NCI-H1694 (cell line): ENCODE results near the gene SETD2.
"Not testable (repeated sequence)": the region's sequence is repeated elsewhere in the genome, so short reads cannot be mapped to it uniquely, and the experiment has no call there.

Source experiments
- DNase-seq: peaks from one replicate; lab custom pipeline; 2025; lab: John Stamatoyannopoulos, UW

Gene SETD2

GRCh38 chr3:47152578-47152977, 11.3 kb downstream of the SETD2 start:
- no peak for DNase-seq

- no peak for DNase-seq
These were observed 12.1 kb downstream of the SETD2 start for GRCh38 chr3:47151836-47152235.

- no peak for DNase-seq
These were observed 14.5 kb downstream of the SETD2 start for GRCh38 chr3:47149339-47149933.

GRCh38 chr3:47145272-47145671, 18.6 kb downstream of the SETD2 start:
- DNase-seq = no peak

GRCh38 chr3:47143068-47143467, 20.8 kb downstream of the SETD2 start:
- no peak for DNase-seq

- not testable (repeated sequence) for DNase-seq
These were observed 21.4 kb downstream of the SETD2 start for GRCh38 chr3:47142536-47142935.

- DNase-seq = not testable (repeated sequence)
These were observed 22.9 kb downstream of the SETD2 start for GRCh38 chr3:47140973-47141461.

GRCh38 chr3:47140553-47140952, 23.4 kb downstream of the SETD2 start:
- DNase-seq = not testable (repeated sequence)

- no peak for DNase-seq
These were observed 29.6 kb downstream of the SETD2 start for GRCh38 chr3:47134311-47134710.

GRCh38 chr3:47133641-47134040, 30.3 kb downstream of the SETD2 start:
- no peak for DNase-seq

GRCh38 chr3:47130557-47130956, 33.4 kb downstream of the SETD2 start:
- no peak for DNase-seq

GRCh38 chr3:47128137-47128536, 35.8 kb downstream of the SETD2 start:
- no peak for DNase-seq

GRCh38 chr3:47123857-47124256, 40.1 kb downstream of the SETD2 start:
- DNase-seq = no peak

GRCh38 chr3:47121409-47121808, 42.5 kb downstream of the SETD2 start:
- no peak for DNase-seq

GRCh38 chr3:47120138-47120537, 43.8 kb downstream of the SETD2 start:
- DNase-seq = no peak

GRCh38 chr3:47119387-47119786, 44.5 kb downstream of the SETD2 start:
- DNase-seq = not testable (repeated sequence)

- no peak for DNase-seq
These were observed 46.0 kb downstream of the SETD2 start for GRCh38 chr3:47117807-47118364.

- not testable (repeated sequence) for DNase-seq
These were observed 48.4 kb downstream of the SETD2 start for GRCh38 chr3:47115524-47115923.

- DNase-seq = no peak
These were observed 50.1 kb downstream of the SETD2 start for GRCh38 chr3:47113669-47114365.

GRCh38 chr3:47112997-47113396, 50.9 kb downstream of the SETD2 start:
- DNase-seq = no peak

GRCh38 chr3:47109393-47109792, 54.5 kb downstream of the SETD2 start:
- no peak for DNase-seq

- no peak for DNase-seq
These were observed 55.4 kb downstream of the SETD2 start for GRCh38 chr3:47108546-47108945.

GRCh38 chr3:47104259-47104658, 59.7 kb downstream of the SETD2 start:
- no peak for DNase-seq
